T-helper 2 cell treated with Interferon-gamma antibody and Interleukin-4, amounts not matched to agents 5 μg/mL and 100 μg/mL, for 36 hours (primary cell): Measurements from ENCODE around the gene ATP11A.
"Not testable (repeated sequence)": the region's sequence is repeated elsewhere in the genome, so short reads cannot be mapped to it uniquely, and the experiment has no call there.

Experiments used
- DNase-seq: peaks from one replicate; pipeline ENCODE4 v3.0.0; 2021; ENCODE audit warnings: low spot score
- H3K27ac Mint-ChIP-seq: one replicate; pipeline ENCODE4 v1.8.0; 2021; ENCODE audit warnings: mild to moderate bottlenecking, mixed read lengths
- H3K27me3 Mint-ChIP-seq: one replicate; pipeline ENCODE4 v1.8.0; 2021; ENCODE audit warnings: low read depth, mixed read lengths
- H3K36me3 Mint-ChIP-seq: one replicate; pipeline ENCODE4 v1.8.0; 2021; ENCODE audit warnings: low read depth, mixed read lengths
- H3K4me1 Mint-ChIP-seq: one replicate; pipeline ENCODE4 v1.8.0; 2021; ENCODE audit warnings: low read depth, mixed read lengths
- H3K4me3 Mint-ChIP-seq: one replicate; pipeline ENCODE4 v1.8.0; 2022; ENCODE audit warnings: mild to moderate bottlenecking, moderate library complexity, mixed read lengths
- H3K9me3 Mint-ChIP-seq: one replicate; pipeline ENCODE4 v1.8.0; 2021; ENCODE audit warnings: mixed read lengths

Gene ATP11A

GRCh38 chr13:112800057-112800456, 110.2 kb downstream of the ATP11A start:
- Mint-ChIP-seq H3K9me3 (peaks cover 27% of the 10 kb centered on the region), H3K36me3 (peaks cover 16% of the 10 kb centered on the region), H3K27ac (no peak overlapping the region), H3K27me3 (no peaks in the 10 kb centered on the region), H3K4me1 (no peaks in the 10 kb centered on the region), H3K4me3 (no peak overlapping the region)
- DNase-seq = no peak

GRCh38 chr13:112800807-112801206, 111.0 kb downstream of the ATP11A start:
- not testable (repeated sequence) for DNase-seq, H3K27me3 Mint-ChIP-seq, H3K4me3 Mint-ChIP-seq, H3K4me1 Mint-ChIP-seq, H3K27ac Mint-ChIP-seq
- peaks cover 27% of the 10 kb centered on the region for H3K9me3 Mint-ChIP-seq
- peaks cover 16% of the 10 kb centered on the region for H3K36me3 Mint-ChIP-seq

- H3K4me1 Mint-ChIP-seq = no peaks in the 10 kb centered on the region
- H3K27ac Mint-ChIP-seq = no peak overlapping the region
- no peak for DNase-seq
- H3K9me3 Mint-ChIP-seq = peaks cover 23% of the 10 kb centered on the region
- no peak overlapping the region for H3K4me3 Mint-ChIP-seq
- H3K27me3 Mint-ChIP-seq = no peaks in the 10 kb centered on the region
- peaks cover 13% of the 10 kb centered on the region for H3K36me3 Mint-ChIP-seq
These were observed 113.0 kb downstream of the ATP11A start for GRCh38 chr13:112802802-112803195.

- no peak for DNase-seq
- H3K4me3 Mint-ChIP-seq = no peak overlapping the region
- H3K4me1 Mint-ChIP-seq = no peaks in the 10 kb centered on the region
- peaks cover 18% of the 10 kb centered on the region for H3K9me3 Mint-ChIP-seq
- no peaks in the 10 kb centered on the region for H3K27me3 Mint-ChIP-seq
- no peak overlapping the region for H3K27ac Mint-ChIP-seq
- H3K36me3 Mint-ChIP-seq = peaks cover 12% of the 10 kb centered on the region
These were observed 113.6 kb downstream of the ATP11A start for GRCh38 chr13:112803422-112803821.

- H3K27ac Mint-ChIP-seq = no peak overlapping the region
- no peak for DNase-seq
These were observed 114.5 kb downstream of the ATP11A start for GRCh38 chr13:112804374-112804773.

GRCh38 chr13:112806739-112807652, 117.2 kb downstream of the ATP11A start:
- Mint-ChIP-seq H3K9me3 (no peaks in the 10 kb centered on the region), H3K27ac (no peak overlapping the region), H3K4me3 (no peak overlapping the region), H3K36me3 (peaks cover 9% of the 10 kb centered on the region), H3K4me1 (no peaks in the 10 kb centered on the region), H3K27me3 (no peaks in the 10 kb centered on the region)
- no peak for DNase-seq

More at GRCh38 chr13:112804374-112804773, 114.5 kb downstream of the ATP11A start:
- H3K4me1 Mint-ChIP-seq = no peaks in the 10 kb centered on the region
- peaks cover 3% of the 10 kb centered on the region for H3K36me3 Mint-ChIP-seq
- no peak overlapping the region for H3K4me3 Mint-ChIP-seq
- H3K9me3 Mint-ChIP-seq = peaks cover 8% of the 10 kb centered on the region
- H3K27me3 Mint-ChIP-seq = no peaks in the 10 kb centered on the region

GRCh38 chr13:112807653-112808376, 118.0 kb downstream of the ATP11A start:
- no peaks in the 10 kb centered on the region for H3K9me3 Mint-ChIP-seq

GRCh38 chr13:112808377-112809140, 118.7 kb downstream of the ATP11A start:
- Mint-ChIP-seq H3K36me3 (peaks cover 15% of the 10 kb centered on the region), H3K27me3 (no peaks in the 10 kb centered on the region)

More at GRCh38 chr13:112807653-112808376, 118.0 kb downstream of the ATP11A start:
- no peaks in the 10 kb centered on the region for H3K4me1 Mint-ChIP-seq
- H3K27ac Mint-ChIP-seq = no peak overlapping the region
- no peak for DNase-seq
- H3K27me3 Mint-ChIP-seq = no peaks in the 10 kb centered on the region
- H3K4me3 Mint-ChIP-seq = no peak overlapping the region
- H3K36me3 Mint-ChIP-seq = peaks cover 11% of the 10 kb centered on the region

GRCh38 chr13:112809332-112810315, 119.8 kb downstream of the ATP11A start:
- no peak for DNase-seq
- no peak overlapping the region for H3K27ac Mint-ChIP-seq
- peaks cover 21% of the 10 kb centered on the region for H3K36me3 Mint-ChIP-seq

More at GRCh38 chr13:112808377-112809140, 118.7 kb downstream of the ATP11A start:
- Mint-ChIP-seq H3K4me3 (no peak overlapping the region), H3K27ac (no peak overlapping the region), H3K4me1 (no peaks in the 10 kb centered on the region), H3K9me3 (no peaks in the 10 kb centered on the region)
- DNase-seq = no peak

GRCh38 chr13:112810608-112811007, 120.8 kb downstream of the ATP11A start:
- Mint-ChIP-seq H3K36me3 (peaks cover 28% of the 10 kb centered on the region), H3K4me1 (no peaks in the 10 kb centered on the region), H3K9me3 (no peaks in the 10 kb centered on the region), H3K4me3 (no peak overlapping the region), H3K27ac (no peak overlapping the region), H3K27me3 (no peaks in the 10 kb centered on the region)
- no peak for DNase-seq

More at GRCh38 chr13:112809332-112810315, 119.8 kb downstream of the ATP11A start:
- Mint-ChIP-seq H3K4me3 (no peak overlapping the region), H3K9me3 (no peaks in the 10 kb centered on the region), H3K4me1 (no peaks in the 10 kb centered on the region), H3K27me3 (no peaks in the 10 kb centered on the region)

GRCh38 chr13:112812306-112813055, 122.6 kb downstream of the ATP11A start:
- H3K4me1 Mint-ChIP-seq = no peaks in the 10 kb centered on the region
- H3K4me3 Mint-ChIP-seq = no peak overlapping the region
- H3K27ac Mint-ChIP-seq = no peak overlapping the region
- DNase-seq = no peak
- no peaks in the 10 kb centered on the region for H3K9me3 Mint-ChIP-seq
- no peaks in the 10 kb centered on the region for H3K27me3 Mint-ChIP-seq
- H3K36me3 Mint-ChIP-seq = peaks cover 40% of the 10 kb centered on the region

GRCh38 chr13:112813552-112813951, 123.7 kb downstream of the ATP11A start:
- Mint-ChIP-seq H3K27me3 (no peaks in the 10 kb centered on the region), H3K27ac (no peak overlapping the region), H3K4me1 (no peaks in the 10 kb centered on the region), H3K36me3 (peaks cover 49% of the 10 kb centered on the region), H3K9me3 (no peaks in the 10 kb centered on the region), H3K4me3 (no peak overlapping the region)
- no peak for DNase-seq
